ENCODE results near the gene S1PR4. TPM values are rescaled to one million over a fixed set of nuclear protein-coding genes. Genes with fewer than 3 reads are reported as not detected.

The S1PR4 gene
- total and polyA plus RNA-seq, 9 of the 15 experiments (the other 6 are each of a cell fraction or from before 2014, with no cell fraction given): 0.27 TPM; not detected in 8

DNA sequence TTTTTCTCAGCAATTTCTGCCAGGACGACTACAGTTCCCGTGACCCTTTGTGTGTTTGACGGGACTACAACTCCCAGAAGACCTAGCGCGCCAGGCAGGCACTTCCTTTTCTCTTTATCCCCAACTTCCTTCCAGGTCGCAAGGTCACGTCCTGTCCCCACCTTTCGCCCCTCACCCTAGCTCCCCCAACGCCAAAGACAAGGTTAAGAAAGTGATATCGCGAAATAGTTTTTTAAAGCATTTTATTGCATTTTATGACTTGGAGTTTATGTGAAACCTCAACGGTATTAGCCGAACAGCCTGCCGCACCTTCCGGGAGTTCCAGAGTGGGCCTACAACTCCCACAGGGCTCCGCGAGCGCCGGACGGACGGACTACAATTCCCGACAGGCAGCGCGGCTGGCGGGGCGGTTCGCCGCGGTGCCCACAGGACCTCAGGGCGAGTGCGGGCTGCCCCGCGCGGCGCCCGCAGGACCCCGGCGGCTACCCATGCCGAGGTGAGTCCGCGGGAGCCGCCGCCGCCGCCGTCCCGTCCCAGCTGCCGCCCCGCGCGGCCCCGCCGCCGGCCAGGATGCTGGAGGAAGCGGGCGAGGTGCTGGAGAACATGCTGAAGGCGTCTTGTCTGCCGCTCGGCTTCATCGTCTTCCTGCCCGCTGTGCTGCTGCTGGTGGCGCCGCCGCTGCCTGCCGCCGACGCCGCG lies 7.0 kb downstream of the S1PR4 start, which contains the start of gene NCLN (continued):
- TF ChIP-seq HEY1 (CRISPR knock-in tag; IDR thresholded peaks at IDR 0.05; ENCODE audit: borderline replicate concordance): no peak
- TF ChIP-seq ZNF408 (CRISPR knock-in tag; IDR thresholded peaks at IDR 0.05; ENCODE audit: low read depth): no peak
- no peak for TF ChIP-seq ZNF12 (CRISPR knock-in tag; IDR thresholded peaks at IDR 0.05)
- TF ChIP-seq ZNF316 (IDR thresholded peaks at IDR 0.05): no peak
- TF ChIP-seq, protein P1, sequence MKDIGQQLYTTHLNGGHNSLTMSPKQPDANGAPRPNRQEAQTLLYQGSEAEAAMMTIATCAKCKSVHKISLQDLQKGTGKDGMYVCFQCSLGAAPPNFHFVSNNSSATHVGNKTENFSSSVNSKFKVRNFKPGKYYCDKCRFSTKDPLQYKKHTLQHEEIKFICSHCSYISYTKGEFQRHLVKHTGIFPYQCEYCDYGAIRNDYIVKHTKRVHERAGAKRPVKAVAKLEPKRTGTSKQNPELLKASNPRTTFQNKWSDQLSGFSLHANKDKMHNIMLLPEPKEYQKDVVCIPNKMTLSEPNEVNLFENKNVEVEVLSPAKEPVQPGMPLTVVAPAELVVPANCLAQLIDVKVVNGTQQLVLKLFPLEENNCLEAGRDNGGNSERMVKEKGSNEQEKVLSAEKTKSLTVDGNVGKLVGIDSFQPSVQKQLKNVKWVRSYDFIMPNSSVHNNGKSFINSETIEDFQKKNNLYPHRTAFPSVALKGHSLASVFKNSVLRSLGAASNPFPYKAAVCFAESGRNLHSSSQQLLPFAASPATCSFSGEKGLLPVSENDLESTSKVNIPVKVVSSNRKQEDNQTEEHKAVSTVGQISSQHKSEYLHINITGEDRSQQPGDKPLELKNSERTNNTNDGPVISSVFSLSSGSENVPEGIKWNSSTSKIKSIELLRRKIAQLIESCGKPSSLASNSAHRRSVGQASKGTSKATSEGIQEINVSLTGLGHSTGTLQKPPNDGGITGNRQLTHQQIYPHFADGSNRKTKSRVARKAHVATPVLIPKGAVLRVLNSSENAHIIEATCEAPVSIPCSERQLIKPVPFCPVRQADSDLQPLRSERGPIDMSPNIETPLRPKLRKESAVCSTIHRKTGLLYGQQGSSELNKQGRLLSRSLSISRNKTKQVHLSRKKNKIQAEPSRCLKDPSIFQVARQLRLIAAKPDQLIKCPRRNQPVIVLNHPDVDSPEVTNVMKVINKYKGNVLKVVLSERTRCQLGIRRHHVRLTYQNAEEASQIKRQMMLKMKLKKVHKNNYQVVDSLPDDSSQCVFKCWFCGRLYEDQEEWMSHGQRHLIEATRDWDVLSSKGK (CRISPR knock-in tag; IDR thresholded peaks at IDR 0.05): no peak
- TF ChIP-seq HNRNPLL (IDR thresholded peaks at IDR 0.05; ENCODE audit: low read depth, low read length, poor library complexity, severe bottlenecking): no peak
- TF ChIP-seq ETV1 (tag; conservative IDR thresholded peaks at IDR 0.05; ENCODE audit: low read depth): peak; percentile 80
- no peak for TF ChIP-seq KLF16 (IDR thresholded peaks at IDR 0.05)
- no peak for TF ChIP-seq ZNF165 (CRISPR knock-in tag; IDR thresholded peaks at IDR 0.05; ENCODE audit: borderline replicate concordance)
- no peak for TF ChIP-seq IRF2 (CRISPR knock-in tag; IDR thresholded peaks at IDR 0.05)
- no peak for TF ChIP-seq MAFK (IDR thresholded peaks at IDR 0.05; ENCODE audit: low read length)
- peak; percentile 14 for TF ChIP-seq ZFP36 (IDR thresholded peaks at IDR 0.05; ENCODE audit: low read depth, low read length, partially characterized antibody)
- TF ChIP-seq, protein P2, sequence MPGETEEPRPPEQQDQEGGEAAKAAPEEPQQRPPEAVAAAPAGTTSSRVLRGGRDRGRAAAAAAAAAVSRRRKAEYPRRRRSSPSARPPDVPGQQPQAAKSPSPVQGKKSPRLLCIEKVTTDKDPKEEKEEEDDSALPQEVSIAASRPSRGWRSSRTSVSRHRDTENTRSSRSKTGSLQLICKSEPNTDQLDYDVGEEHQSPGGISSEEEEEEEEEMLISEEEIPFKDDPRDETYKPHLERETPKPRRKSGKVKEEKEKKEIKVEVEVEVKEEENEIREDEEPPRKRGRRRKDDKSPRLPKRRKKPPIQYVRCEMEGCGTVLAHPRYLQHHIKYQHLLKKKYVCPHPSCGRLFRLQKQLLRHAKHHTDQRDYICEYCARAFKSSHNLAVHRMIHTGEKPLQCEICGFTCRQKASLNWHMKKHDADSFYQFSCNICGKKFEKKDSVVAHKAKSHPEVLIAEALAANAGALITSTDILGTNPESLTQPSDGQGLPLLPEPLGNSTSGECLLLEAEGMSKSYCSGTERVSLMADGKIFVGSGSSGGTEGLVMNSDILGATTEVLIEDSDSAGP (CRISPR knock-in tag; IDR thresholded peaks at IDR 0.05): no peak
- 0 out of 4 replicates have a peak, but pooled peaks of 1 of the 2 experiments have one; percentile 75 for TF ChIP-seq KDM4B (IDR thresholded peaks at IDR 0.05; ENCODE audit: borderline replicate concordance in 2 of 2, low read depth in 1 of 2)
- no peak for TF ChIP-seq PCBP2 (IDR thresholded peaks at IDR 0.05; ENCODE audit: low read depth, low read length, poor library complexity, severe bottlenecking)
- TF ChIP-seq ZNF146 (CRISPR knock-in tag; IDR thresholded peaks at IDR 0.05; ENCODE audit: unreplicated experiment): no peak
- no peak for TF ChIP-seq NFATC3 (IDR thresholded peaks at IDR 0.05)
- no peak for TF ChIP-seq ZC3H11A (IDR thresholded peaks at IDR 0.05; ENCODE audit: low read depth, low read length)
- no peak for TF ChIP-seq BRD9 (IDR thresholded peaks at IDR 0.05; ENCODE audit: low read depth, partially characterized antibody)
- TF ChIP-seq MIER1 (IDR thresholded peaks at IDR 0.05; ENCODE audit: low read depth): no peak
- TF ChIP-seq CBX5 (IDR thresholded peaks at IDR 0.05; ENCODE audit: borderline replicate concordance, low read depth): no peak
- no peak for TF ChIP-seq HIVEP1 (CRISPR knock-in tag; IDR thresholded peaks at IDR 0.05)
- TF ChIP-seq, protein P3, sequence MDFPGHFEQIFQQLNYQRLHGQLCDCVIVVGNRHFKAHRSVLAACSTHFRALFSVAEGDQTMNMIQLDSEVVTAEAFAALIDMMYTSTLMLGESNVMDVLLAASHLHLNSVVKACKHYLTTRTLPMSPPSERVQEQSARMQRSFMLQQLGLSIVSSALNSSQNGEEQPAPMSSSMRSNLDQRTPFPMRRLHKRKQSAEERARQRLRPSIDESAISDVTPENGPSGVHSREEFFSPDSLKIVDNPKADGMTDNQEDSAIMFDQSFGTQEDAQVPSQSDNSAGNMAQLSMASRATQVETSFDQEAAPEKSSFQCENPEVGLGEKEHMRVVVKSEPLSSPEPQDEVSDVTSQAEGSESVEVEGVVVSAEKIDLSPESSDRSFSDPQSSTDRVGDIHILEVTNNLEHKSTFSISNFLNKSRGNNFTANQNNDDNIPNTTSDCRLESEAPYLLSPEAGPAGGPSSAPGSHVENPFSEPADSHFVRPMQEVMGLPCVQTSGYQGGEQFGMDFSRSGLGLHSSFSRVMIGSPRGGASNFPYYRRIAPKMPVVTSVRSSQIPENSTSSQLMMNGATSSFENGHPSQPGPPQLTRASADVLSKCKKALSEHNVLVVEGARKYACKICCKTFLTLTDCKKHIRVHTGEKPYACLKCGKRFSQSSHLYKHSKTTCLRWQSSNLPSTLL (IDR thresholded peaks at IDR 0.05): no peak

Data from K562 (cell line).